ENCODE data around the gene SAPCD2. TPM values are rescaled to one million over a fixed set of nuclear protein-coding genes. Genes with fewer than 3 reads are reported as not detected.
A peak's percentile ranks its signal among the peaks of the same experiment; 100 is the strongest.
"Not testable (repeated sequence)": the region's sequence is repeated elsewhere in the genome, so short reads cannot be mapped to it uniquely, and the experiment has no call there.

Gene SAPCD2
- 1 to 10 TPM; 1.4 to 1.7 TPM for total RNA-seq
- polyA plus RNA-seq: 1 to 10 TPM; 1.3 to 2.1 TPM
- long read RNA-seq, donor 1: 0 reads
- long read RNA-seq, donor 2: 0 reads
- long read RNA-seq, donor 3: 0 reads
- long read RNA-seq, donor 4: 0 reads
- long read RNA-seq, donor 5, partial matches to known transcripts: 0 of 3 reads
- long read RNA-seq, donor 5, other reads (novel, unspliced or antisense): 0 of 3 reads

DNA sequence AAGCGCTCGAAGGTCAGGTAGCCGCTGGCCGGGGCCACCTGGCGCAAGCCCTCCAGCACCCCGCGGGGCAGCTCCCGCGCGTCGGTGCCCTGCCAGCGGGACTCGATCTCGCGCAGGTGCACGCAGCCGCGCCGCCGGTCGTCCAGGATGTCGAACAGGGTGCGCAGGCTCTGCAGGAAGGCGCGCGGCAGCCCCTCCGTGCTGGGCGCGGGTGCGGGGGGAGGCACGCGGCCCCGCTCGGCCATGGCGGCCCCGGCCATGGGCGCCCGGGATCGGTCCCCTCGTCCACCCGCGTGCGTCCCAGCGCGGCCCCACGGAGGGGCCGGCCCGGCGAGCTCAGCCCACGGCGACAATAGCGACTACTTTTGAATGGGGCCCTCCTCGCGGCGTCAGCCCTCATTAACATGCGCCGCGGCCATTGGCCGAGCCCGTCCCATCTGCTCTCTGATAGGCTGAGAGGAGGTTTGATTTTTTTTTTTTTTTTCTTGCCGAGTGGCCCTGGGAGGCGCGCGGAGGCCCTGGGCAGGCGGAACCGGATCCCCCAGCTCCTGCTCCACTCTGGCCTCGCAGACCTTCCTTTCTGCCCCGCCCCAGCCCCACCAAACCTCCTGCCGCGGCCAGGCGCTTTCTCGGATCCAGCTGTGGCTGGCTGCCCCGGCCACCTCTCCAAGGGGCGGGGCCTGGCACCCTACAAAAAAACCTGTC is at the start of gene SAPCD2:
Gene SAPCD2 (minus strand): TSS at position 357 of the 705 bp plus-strand sequence. CDS start 97 bp downstream, at position 260.
- H3K36me3 ChIP-seq (ENCODE audit: control insufficient read depth in 4 of 4, insufficient read depth in 4 of 4, low read length in 4 of 4): no peaks in the 10 kb centered on the region
- TF ChIP-seq CTCF (IDR thresholded peaks at IDR 0.05; ENCODE audit: control extremely low read depth, extremely low read depth): no peak
- peak within 1 kb of the TSS; percentile 44 for H3K4me3 ChIP-seq
- no peaks in the 10 kb centered on the region for H3K9me3 ChIP-seq (ENCODE audit: control insufficient read depth in 4 of 4, insufficient read depth in 3 of 4, low read length in 3 of 4)
- peak within 1 kb of the TSS; percentile 5 to 17 for H3K9ac ChIP-seq (ENCODE audit: insufficient read depth in 1 of 2, low read length in 2 of 2)
- peaks cover 0 to 23% (median 0%) of the 10 kb centered on the region in 5 donors for H3K4me1 ChIP-seq (ENCODE audit: control insufficient read depth in 5 of 5, insufficient read depth in 5 of 5, low read length in 5 of 5)
- ATAC-seq (ENCODE audit: insufficient read depth, low FRiP score) (peak; percentile 90), DNase-seq (peak; percentile 90 to 94 (median 91))
- WGBS, 2 donors: 0 to 1% methylated on average over 56 to 74 of the region's 74 CpGs
- no peaks in the 10 kb centered on the region for H3K27me3 ChIP-seq (ENCODE audit: control insufficient read depth in 3 of 3, insufficient read depth in 3 of 3, low read length in 2 of 3)
- peak within 1 kb of the TSS; percentile 4 to 6 for H3K27ac ChIP-seq (ENCODE audit: low read depth in 1 of 2, low read length in 1 of 2)

DNA sequence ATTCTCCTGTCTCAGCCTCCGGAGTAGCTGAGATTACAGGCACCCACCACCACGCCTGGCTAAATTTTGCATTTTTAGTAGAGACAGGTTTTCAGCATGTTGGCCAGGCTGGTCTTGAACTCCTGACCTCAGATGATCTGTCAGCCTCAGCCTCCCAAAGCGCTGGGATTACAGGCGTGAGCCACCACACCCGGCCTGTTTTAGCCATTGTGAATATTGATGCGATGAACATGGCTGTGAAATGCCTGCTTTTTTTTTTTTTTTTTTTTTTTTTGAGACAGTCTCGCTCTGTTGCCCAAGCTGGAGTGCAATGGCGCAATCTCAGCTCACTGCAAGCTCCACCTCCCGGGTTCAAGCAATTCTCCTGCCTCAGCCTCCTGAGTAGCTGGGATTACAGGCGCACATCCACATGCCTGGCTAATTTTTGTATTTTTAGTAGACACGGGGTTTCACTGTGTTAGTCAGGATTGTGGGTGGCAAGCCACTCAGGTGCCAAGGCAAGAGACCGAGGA is 47.8 kb upstream of the SAPCD2 start:
- H3K4me3 ChIP-seq; H3K36me3 ChIP-seq (ENCODE audit: control insufficient read depth in 4 of 4, insufficient read depth in 4 of 4, low read length in 4 of 4); DNase-seq; ATAC-seq (ENCODE audit: insufficient read depth, low FRiP score); H3K9me3 ChIP-seq (ENCODE audit: control insufficient read depth in 4 of 4, insufficient read depth in 3 of 4, low read length in 3 of 4); H3K27ac ChIP-seq (ENCODE audit: low read depth in 1 of 2, low read length in 1 of 2); H3K9ac ChIP-seq (ENCODE audit: insufficient read depth in 1 of 2, low read length in 2 of 2): not testable (repeated sequence)
- 75 to 78% methylated on average over 11 to 12 of the region's 12 CpGs for WGBS, 2 donors
- Histone ChIP-seq H3K4me1 (ENCODE audit: control insufficient read depth in 5 of 5, insufficient read depth in 5 of 5, low read length in 5 of 5) (peaks cover 0 to 11% (median 0%) of the 10 kb centered on the region in 5 donors), H3K27me3 (ENCODE audit: control insufficient read depth in 3 of 3, insufficient read depth in 3 of 3, low read length in 2 of 3) (peaks cover 0 to 11% (median 10%) of the 10 kb centered on the region in 3 donors)

DNA sequence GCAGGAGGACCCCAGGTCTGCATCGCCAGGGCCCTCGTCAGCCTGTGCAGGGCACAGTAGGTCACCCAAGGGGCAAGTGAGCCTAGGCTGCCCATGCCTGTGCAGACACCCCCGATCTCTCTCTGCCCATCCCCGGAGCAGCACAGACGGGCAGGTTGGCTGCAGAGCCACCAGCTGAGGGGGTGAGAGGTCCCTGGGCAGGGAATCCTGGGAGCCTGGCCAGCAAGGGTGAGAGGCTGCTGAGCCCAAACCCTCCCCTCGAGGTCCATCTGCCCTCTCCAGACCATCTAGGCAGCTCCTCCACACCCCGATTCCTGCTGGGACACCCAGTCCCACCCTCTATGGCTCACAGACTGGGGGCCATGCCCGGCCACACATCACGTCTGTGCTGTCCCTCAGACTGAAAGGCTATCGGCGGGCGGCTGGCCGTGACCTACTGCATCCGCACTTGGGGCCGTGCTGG is 46.9 kb upstream of the SAPCD2 start:
- no peak for ATAC-seq (ENCODE audit: insufficient read depth, low FRiP score)
- TF ChIP-seq CTCF (IDR thresholded peaks at IDR 0.05; ENCODE audit: control extremely low read depth, extremely low read depth): no peak
- 87 to 88% methylated on average over 15 of the region's 15 CpGs for WGBS, 2 donors
- no peaks in the 10 kb centered on the region for H3K9me3 ChIP-seq (ENCODE audit: control insufficient read depth in 4 of 4, insufficient read depth in 3 of 4, low read length in 3 of 4)
- H3K4me1 ChIP-seq (ENCODE audit: control insufficient read depth in 5 of 5, insufficient read depth in 5 of 5, low read length in 5 of 5): peaks cover 0 to 11% (median 0%) of the 10 kb centered on the region in 5 donors
- no peak for DNase-seq
- H3K27me3 ChIP-seq (ENCODE audit: control insufficient read depth in 3 of 3, insufficient read depth in 3 of 3, low read length in 2 of 3): peaks cover 0 to 11% (median 10%) of the 10 kb centered on the region in 3 donors
- H3K36me3 ChIP-seq (ENCODE audit: control insufficient read depth in 4 of 4, insufficient read depth in 4 of 4, low read length in 4 of 4): peaks cover 0 to 10% (median 0%) of the 10 kb centered on the region in 4 donors
- H3K4me3 ChIP-seq: no peak overlapping the region
- no peak overlapping the region for H3K9ac ChIP-seq (ENCODE audit: insufficient read depth in 1 of 2, low read length in 2 of 2)
- H3K27ac ChIP-seq (ENCODE audit: low read depth in 1 of 2, low read length in 1 of 2): no peak overlapping the region

- Histone ChIP-seq H3K9ac (ENCODE audit: insufficient read depth in 1 of 2, low read length in 2 of 2) (no peak overlapping the region), H3K4me1 (ENCODE audit: control insufficient read depth in 5 of 5, insufficient read depth in 5 of 5, low read length in 5 of 5) (peaks cover 0 to 11% (median 0%) of the 10 kb centered on the region in 5 donors), H3K27me3 (ENCODE audit: control insufficient read depth in 3 of 3, insufficient read depth in 3 of 3, low read length in 2 of 3) (peaks cover 0 to 11% (median 10%) of the 10 kb centered on the region in 3 donors), H3K27ac (ENCODE audit: low read depth in 1 of 2, low read length in 1 of 2) (no peak overlapping the region), H3K9me3 (ENCODE audit: control insufficient read depth in 4 of 4, insufficient read depth in 3 of 4, low read length in 3 of 4) (no peaks in the 10 kb centered on the region), H3K4me3 (no peak overlapping the region), H3K36me3 (ENCODE audit: control insufficient read depth in 4 of 4, insufficient read depth in 4 of 4, low read length in 4 of 4) (peaks cover 0 to 16% (median 0%) of the 10 kb centered on the region in 4 donors)
- DNase-seq: no peak
- no peak for TF ChIP-seq CTCF (IDR thresholded peaks at IDR 0.05; ENCODE audit: control extremely low read depth, extremely low read depth)
- WGBS, 2 donors: 63 to 77% methylated on average over 17 of the region's 17 CpGs
- ATAC-seq (ENCODE audit: insufficient read depth, low FRiP score): no peak
Measured at GRCh38 chr9:137116728-137117127, 46.4 kb upstream of the SAPCD2 start.

Data from lung (tissue), 16 donors.